Measurements from ENCODE around the gene CFAP299.

GRCh38 chr4:80926446-80926845 is 590.9 kb downstream of the CFAP299 start:
- TF ChIP-seq CTCF (IDR thresholded peaks at IDR 0.05; ENCODE audit: extremely low read depth in 1 of 2, insufficient read depth in 1 of 2, low read depth in 1 of 2, low read length in 2 of 2) (no peak), POLR2A (IDR thresholded peaks at IDR 0.05; ENCODE audit: low read depth, low read length) (no peak), EZH2 (IDR thresholded peaks at IDR 0.05; ENCODE audit: borderline replicate concordance, low read depth, low read length, severe bottlenecking) (no peak), POLR2AphosphoS5 (IDR thresholded peaks at IDR 0.05; ENCODE audit: insufficient read depth, low read depth, low read length) (no peak), MAX (IDR thresholded peaks at IDR 0.05; ENCODE audit: insufficient read depth, insufficient read length) (no peak), JUN (IDR thresholded peaks at IDR 0.05; ENCODE audit: borderline replicate concordance, insufficient read depth, insufficient read length, low read depth) (peak; percentile 22), GATA2 (IDR thresholded peaks at IDR 0.05; ENCODE audit: insufficient read depth, insufficient read length, low read depth, low read length) (no peak), FOS (IDR thresholded peaks at IDR 0.05; ENCODE audit: borderline replicate concordance, insufficient read depth, low read length) (peak; percentile 23)

Measured in endothelial cell of umbilical vein (primary cell).